ENCODE measurements around the gene PDE4A. TPM values are rescaled to one million over a fixed set of nuclear protein-coding genes. Genes with fewer than 3 reads are reported as not detected.
A peak's percentile ranks its signal among the peaks of the same experiment; 100 is the strongest.

PDE4A gene
- total and polyA plus RNA-seq, 4 experiments from 2014 or later: 0.81 to 5.6 (median 2.9) TPM

- peak overlapping the region; percentile 49 for H3K27ac ChIP-seq (ENCODE audit: low read depth, low read length)
- H3K4me1 ChIP-seq (ENCODE audit: insufficient read depth, low read length): peaks cover 72% of the 10 kb centered on the region
- Mint-ChIP-seq H3K27me3 (peaks cover 31 to 35% of the 10 kb centered on the region in 2 donors), H3K4me1 (peaks cover 23 to 66% (median 46%) of the 10 kb centered on the region in 4 donors), H3K27ac (peak overlapping the region; percentile 87 to 99 (median 95)), H3K4me3 (peak overlapping the region; percentile 65 to 85 (median 76)), H3K36me3 (peaks cover 0 to 7% of the 10 kb centered on the region in 2 donors), H3K9me3 (peaks cover 0 to 7% (median 0%) of the 10 kb centered on the region in 8 donors)
- CTCF ChIA-PET (ENCODE audit: partially characterized antibody): interaction anchor here (0.5 to 8.6 kb wide), 10 partner anchors 8 to 733 kb away, joined by 3 to 232 read pairs (median 4); partner anchors contain the start of genes CDC37 and PDE4A
- no peaks in the 10 kb centered on the region for H3K9me3 ChIP-seq (ENCODE audit: control insufficient read depth in 1 of 2, low read length in 2 of 2)
- peak overlapping the region in 1 of 2 donors; percentile 47 for H3K4me3 ChIP-seq (ENCODE audit: low read length in 2 of 2)
- H3K27me3 ChIP-seq (ENCODE audit: insufficient read depth, low read length): peaks cover 43% of the 10 kb centered on the region
- peak; percentile 97 to 99 (median 98) for DNase-seq
- POLR2A ChIA-PET (ENCODE audit: partially characterized antibody): interaction anchor here (0.5 to 26.5 kb wide), 4 partner anchors 7 to 146 kb away, joined by 3 to 470 read pairs (median 238); partner anchors contain the start of genes CDC37, ICAM1 and PDE4A
- no peaks in the 10 kb centered on the region for H3K36me3 ChIP-seq (ENCODE audit: insufficient read depth, low read length)
- intact Hi-C loops (cut with micrococcal nuclease): loop anchor here (1.0 to 2.0 kb wide), 3 partner anchors 9 to 14 kb away; partner anchors contain the start of gene CDC37
Measured at GRCh38 chr19:10416380-10417257, 3.7 kb upstream of the PDE4A start.

GRCh38 chr19:10417541-10418234 is 2.6 kb upstream of the PDE4A start:
- no peaks in the 10 kb centered on the region for H3K36me3 ChIP-seq (ENCODE audit: insufficient read depth, low read length)
- peak overlapping the region in 6 of 7 donors; percentile 67 to 99 (median 92) for H3K27ac Mint-ChIP-seq
- DNase-seq: no peak
- peaks cover 52% of the 10 kb centered on the region for H3K27me3 ChIP-seq (ENCODE audit: insufficient read depth, low read length)
- no peak overlapping the region for H3K27ac ChIP-seq (ENCODE audit: low read depth, low read length)
- peak overlapping the region in 4 of 8 donors; percentile 20 to 68 (median 61) for H3K4me3 Mint-ChIP-seq
- POLR2A ChIA-PET (ENCODE audit: partially characterized antibody): interaction anchor here (0.5 to 26.5 kb wide), 7 partner anchors 7 to 597 kb away, joined by 3 to 470 read pairs (median 3); partner anchors contain the start of genes CDC37, ICAM1, PDE4A and TYK2
- H3K4me1 ChIP-seq (ENCODE audit: insufficient read depth, low read length): peaks cover 65% of the 10 kb centered on the region
- peaks cover 0 to 7% of the 10 kb centered on the region in 2 donors for H3K36me3 Mint-ChIP-seq
- no peaks in the 10 kb centered on the region for H3K9me3 ChIP-seq (ENCODE audit: control insufficient read depth in 1 of 2, low read length in 2 of 2)
- H3K27me3 Mint-ChIP-seq: peaks cover 38 to 43% of the 10 kb centered on the region in 2 donors
- intact Hi-C loops (cut with micrococcal nuclease): loop anchor here (1.0 to 2.0 kb wide), 2 partner anchors 8 to 13 kb away; no protein-coding TSS in a partner anchor
- no peak overlapping the region for H3K4me3 ChIP-seq (ENCODE audit: low read length in 2 of 2)
- peaks cover 22 to 64% (median 41%) of the 10 kb centered on the region in 4 donors for H3K4me1 Mint-ChIP-seq
- H3K9me3 Mint-ChIP-seq: peaks cover 0 to 7% (median 0%) of the 10 kb centered on the region in 8 donors
- CTCF ChIA-PET (ENCODE audit: partially characterized antibody): interaction anchor here (0.5 to 8.6 kb wide), 10 partner anchors 7 to 732 kb away, joined by 3 to 232 read pairs (median 4); partner anchors contain the start of genes CDC37 and PDE4A

GRCh38 chr19:10418235-10418484 is 2.2 kb upstream of the PDE4A start:
- Mint-ChIP-seq H3K4me1 (peaks cover 22 to 60% (median 40%) of the 10 kb centered on the region in 4 donors), H3K27ac (peak overlapping the region; percentile 38 to 92 (median 83)), H3K9me3 (peaks cover 0 to 7% (median 0%) of the 10 kb centered on the region in 8 donors), H3K36me3 (peaks cover 0 to 7% of the 10 kb centered on the region in 2 donors), H3K27me3 (peaks cover 38 to 43% of the 10 kb centered on the region in 2 donors), H3K4me3 (peak overlapping the region in 5 of 8 donors; percentile 20 to 68 (median 61))
- intact Hi-C loops (cut with micrococcal nuclease): no loop called here
- CTCF ChIA-PET (ENCODE audit: partially characterized antibody): interaction anchor here (0.8 to 8.6 kb wide), 9 partner anchors 7 to 524 kb away, joined by 3 to 232 read pairs (median 4); partner anchors contain the start of genes CDC37 and PDE4A
- DNase-seq: no peak
- no peaks in the 10 kb centered on the region for H3K9me3 ChIP-seq (ENCODE audit: control insufficient read depth in 1 of 2, low read length in 2 of 2)
- peaks cover 54% of the 10 kb centered on the region for H3K27me3 ChIP-seq (ENCODE audit: insufficient read depth, low read length)
- H3K36me3 ChIP-seq (ENCODE audit: insufficient read depth, low read length): no peaks in the 10 kb centered on the region
- peaks cover 60% of the 10 kb centered on the region for H3K4me1 ChIP-seq (ENCODE audit: insufficient read depth, low read length)
- H3K27ac ChIP-seq (ENCODE audit: low read depth, low read length): no peak overlapping the region
- no peak overlapping the region for H3K4me3 ChIP-seq (ENCODE audit: low read length in 2 of 2)
- POLR2A ChIA-PET (ENCODE audit: partially characterized antibody): interaction anchor here (0.6 to 26.5 kb wide), 5 partner anchors 6 to 597 kb away, joined by 3 to 470 read pairs (median 3); partner anchors contain the start of genes CDC37, PDE4A and TYK2

GRCh38 chr19:10418485-10419199 is 1.7 kb upstream of the PDE4A start:
- peaks cover 0 to 7% of the 10 kb centered on the region in 2 donors for H3K36me3 Mint-ChIP-seq
- Histone ChIP-seq H3K4me3 (ENCODE audit: low read length in 2 of 2) (no peak overlapping the region), H3K27me3 (ENCODE audit: insufficient read depth, low read length) (peaks cover 54% of the 10 kb centered on the region), H3K9me3 (ENCODE audit: control insufficient read depth in 1 of 2, low read length in 2 of 2) (no peaks in the 10 kb centered on the region), H3K36me3 (ENCODE audit: insufficient read depth, low read length) (no peaks in the 10 kb centered on the region), H3K4me1 (ENCODE audit: insufficient read depth, low read length) (peaks cover 62% of the 10 kb centered on the region), H3K27ac (ENCODE audit: low read depth, low read length) (no peak overlapping the region)
- DNase-seq: no peak
- H3K4me1 Mint-ChIP-seq: peaks cover 26 to 62% (median 43%) of the 10 kb centered on the region in 4 donors
- CTCF ChIA-PET (ENCODE audit: partially characterized antibody): interaction anchor here (0.8 to 8.6 kb wide), 9 partner anchors 6 to 523 kb away, joined by 3 to 232 read pairs (median 4); partner anchors contain the start of genes CDC37 and PDE4A
- peak overlapping the region; percentile 20 to 68 (median 54) for H3K4me3 Mint-ChIP-seq
- H3K27ac Mint-ChIP-seq: peak overlapping the region; percentile 38 to 92 (median 83)
- POLR2A ChIA-PET (ENCODE audit: partially characterized antibody): interaction anchor here (1.0 to 26.5 kb wide), 4 partner anchors 6 to 185 kb away, joined by 3 to 470 read pairs (median 236); partner anchors contain the start of genes CDC37, PDE4A and TYK2
- intact Hi-C loops (cut with micrococcal nuclease): no loop called here
- H3K27me3 Mint-ChIP-seq: peaks cover 40 to 47% of the 10 kb centered on the region in 2 donors
- peaks cover 0 to 7% (median 0%) of the 10 kb centered on the region in 8 donors for H3K9me3 Mint-ChIP-seq

GRCh38 chr19:10419200-10419645 is 1.1 kb upstream of the PDE4A start:
- Mint-ChIP-seq H3K4me1 (peaks cover 29 to 68% (median 48%) of the 10 kb centered on the region in 4 donors), H3K36me3 (peaks cover 0 to 7% of the 10 kb centered on the region in 2 donors), H3K27me3 (peaks cover 41 to 51% of the 10 kb centered on the region in 2 donors), H3K9me3 (peaks cover 0 to 7% (median 0%) of the 10 kb centered on the region in 8 donors), H3K4me3 (peak overlapping the region; percentile 51 to 84 (median 76)), H3K27ac (peak overlapping the region; percentile 57 to 98 (median 89))
- Histone ChIP-seq H3K36me3 (ENCODE audit: insufficient read depth, low read length) (no peaks in the 10 kb centered on the region), H3K27ac (ENCODE audit: low read depth, low read length) (no peak overlapping the region), H3K27me3 (ENCODE audit: insufficient read depth, low read length) (peaks cover 54% of the 10 kb centered on the region), H3K4me3 (ENCODE audit: low read length in 2 of 2) (peak overlapping the region in 1 of 2 donors; percentile 46), H3K9me3 (ENCODE audit: control insufficient read depth in 1 of 2, low read length in 2 of 2) (no peaks in the 10 kb centered on the region), H3K4me1 (ENCODE audit: insufficient read depth, low read length) (peaks cover 67% of the 10 kb centered on the region)
- CTCF ChIA-PET (ENCODE audit: partially characterized antibody): interaction anchor here (8.1 to 8.6 kb wide), 2 partner anchors 6 to 14 kb away, joined by 117 to 232 read pairs; partner anchors contain the start of genes CDC37 and PDE4A
- peak in 1 of 5 donors; percentile 69 for DNase-seq
- intact Hi-C loops (cut with micrococcal nuclease): no loop called here
- POLR2A ChIA-PET (ENCODE audit: partially characterized antibody): interaction anchor here (20.6 to 26.5 kb wide), 2 partner anchors 5 to 10 kb away, joined by 470 read pairs; partner anchors contain the start of genes CDC37 and PDE4A
